Testis (tissue), 2 donors: ENCODE measurements around the gene ZNF837.

Experiments
- CTCF ChIP-seq, 3 experiments: fragments of 450-650 bp in 2 of 3; fragments of 200-600 bp in 1 of 3; sonication (generic) in 1 of 3; IDR thresholded peaks; one replicate each; pipeline ENCODE4 v1.5.1; 2016 to 2019; ENCODE audit warnings: antibody characterized with exemption in 3 of 3, mild to moderate bottlenecking in 2 of 3, moderate library complexity in 1 of 3
- POLR2A ChIP-seq: fragments of 450-650 bp; IDR thresholded peaks from one replicate; pipeline ENCODE4 v1.6.1; 2017; ENCODE audit warnings: antibody characterized with exemption, mild to moderate bottlenecking, moderate library complexity

GRCh38 chr19:58395979-58396627 lies 15.3 kb upstream of the ZNF837 start:
- TF ChIP-seq CTCF (IDR thresholded peaks at IDR 0.05) (no peak), POLR2A (no peak)
